MCF 10A (cell line): ENCODE results near the gene ADGRF4. TPM values are rescaled to one million over a fixed set of nuclear protein-coding genes. Genes with fewer than 3 reads are reported as not detected.
A peak's percentile ranks its signal among the peaks of the same experiment; 100 is the strongest.

Experiments
- BruUV-seq: library from RNA; stranded (reverse); fragments of 400-500 nt; replicated peaks from 2 replicates; lab custom pipeline; 2021; lab: Mats Ljungman, UMichigan
- CTCF ChIA-PET: fragments of 300-600 bp; sonication (Branson Sonifier 250); formaldehyde crosslinking; extraction: SDS; loops from one replicate; lab custom pipeline; 2021; ENCODE audit warnings: antibody characterized with exemption, inconsistent platforms; lab: Yijun Ruan, JAX
- POLR2A ChIA-PET: fragments of 300-600, 350-650 bp; sonication (Branson Sonifier 250); formaldehyde crosslinking; extraction: SDS; loops from one replicate; lab custom pipeline; 2020; ENCODE audit warnings: antibody characterized with exemption, inconsistent platforms; lab: Yijun Ruan, JAX
- DNase-seq: peaks from one replicate; pipeline ENCODE4 v3.0.0-alpha.2; 2018; ENCODE audit not compliant: unreplicated experiment
- H3K27ac Mint-ChIP-seq: one replicate; pipeline ENCODE4 v1.8.0; 2022; ENCODE audit warnings: mild to moderate bottlenecking, low read depth, mixed read lengths; ENCODE audit not compliant: unreplicated experiment
- H3K27me3 Mint-ChIP-seq: one replicate; pipeline ENCODE4 v1.8.0; 2022; ENCODE audit warnings: mixed read lengths; ENCODE audit not compliant: insufficient read depth, unreplicated experiment
- H3K36me3 Mint-ChIP-seq: one replicate; pipeline ENCODE4 v1.8.0; 2022; ENCODE audit warnings: mild to moderate bottlenecking, moderate library complexity, mixed read lengths; ENCODE audit not compliant: insufficient read depth, unreplicated experiment
- H3K4me1 Mint-ChIP-seq: one replicate; pipeline ENCODE4 v1.8.0; 2022; ENCODE audit warnings: mixed read lengths; ENCODE audit not compliant: insufficient read depth, unreplicated experiment
- H3K4me3 Mint-ChIP-seq: one replicate; pipeline ENCODE4 v1.8.0; 2022; ENCODE audit warnings: mild to moderate bottlenecking, moderate library complexity, mixed read lengths; ENCODE audit not compliant: unreplicated experiment
- H3K9me3 Mint-ChIP-seq: one replicate; pipeline ENCODE4 v1.8.0; 2022; ENCODE audit warnings: mixed read lengths; ENCODE audit not compliant: unreplicated experiment
- CTCF ChIP-seq: fragments of 200-600 bp; IDR thresholded peaks from one replicate; pipeline ENCODE4 v1.8.0; 2022; ENCODE audit warnings: antibody characterized with exemption, mild to moderate bottlenecking; ENCODE audit not compliant: unreplicated experiment
- intact Hi-C: fragments of 100-400 bp; cut with micrococcal nuclease; formaldehyde crosslinking; loops from 2 replicates; pipeline ENCODE4 v1.14.1; 2022
- total RNA-seq: library from RNA; stranded (reverse); gene quantifications from 2 replicates; pipeline ENCODE4 v1.2.3, GENCODE V29; 2022

The ADGRF4 gene
- total RNA-seq, 1 experiment from 2014 or later, result 1.2 TPM

- BruUV-seq, result no TSS peak
- peak; percentile 33 for DNase-seq
- ChIA-PET POLR2A (interaction anchor here (0.9 to 1.5 kb wide), 4 partner anchors 16 to 46 kb away, joined by 3 to 5 read pairs (median 4); no protein-coding TSS in a partner anchor), CTCF (interaction anchor here (1.2 to 2.5 kb wide), 4 partner anchors 22 to 127 kb away, joined by 3 to 12 read pairs (median 8); partner anchors contain the start of gene ADGRF4)
- Mint-ChIP-seq H3K27ac (no peak overlapping the region), H3K4me3 (no peak overlapping the region), H3K27me3 (no peaks in the 10 kb centered on the region), H3K4me1 (peaks cover 11% of the 10 kb centered on the region), H3K9me3 (no peaks in the 10 kb centered on the region), H3K36me3 (peaks cover 8% of the 10 kb centered on the region)
- intact Hi-C loops, result no loop called here
- TF ChIP-seq CTCF, result no peak
These were observed 44.7 kb upstream of the ADGRF4 start for GRCh38 chr6:47653706-47654105.

- intact Hi-C loops, result no loop called here
- H3K9me3 Mint-ChIP-seq, result no peaks in the 10 kb centered on the region
- BruUV-seq, result no TSS peak
- H3K4me3 Mint-ChIP-seq, result no peak overlapping the region
- POLR2A ChIA-PET, result interaction anchor here (0.9 to 1.5 kb wide), 2 partner anchors 15 to 46 kb away, joined by 4 to 5 read pairs; no protein-coding TSS in a partner anchor
- H3K27ac Mint-ChIP-seq, result no peak overlapping the region
- no peak for TF ChIP-seq CTCF
- H3K36me3 Mint-ChIP-seq, result peaks cover 8% of the 10 kb centered on the region
- DNase-seq, result no peak
- H3K4me1 Mint-ChIP-seq, result peaks cover 11% of the 10 kb centered on the region
- no peaks in the 10 kb centered on the region for H3K27me3 Mint-ChIP-seq
- CTCF ChIA-PET, result interaction anchor here (1.7 kb wide), 1 partner anchor 80 kb away, joined by 8 read pairs; no protein-coding TSS in a partner anchor
These were observed 44.1 kb upstream of the ADGRF4 start for GRCh38 chr6:47654255-47654654.

GRCh38 chr6:47655719-47656595 lies 42.4 kb upstream of the ADGRF4 start:
- BruUV-seq, result no TSS peak
- CTCF ChIA-PET, result interaction anchor here (0.6 to 1.8 kb wide), 10 partner anchors 9 to 124 kb away, joined by 3 to 9 read pairs (median 4); no protein-coding TSS in a partner anchor
- H3K27me3 Mint-ChIP-seq, result no peaks in the 10 kb centered on the region
- H3K4me3 Mint-ChIP-seq, result no peak overlapping the region
- intact Hi-C loops, result no loop called here
- H3K36me3 Mint-ChIP-seq, result peaks cover 8% of the 10 kb centered on the region
- no peaks in the 10 kb centered on the region for H3K9me3 Mint-ChIP-seq
- peaks cover 11% of the 10 kb centered on the region for H3K4me1 Mint-ChIP-seq
- DNase-seq, result peak; percentile 84
- POLR2A ChIA-PET, result interaction anchor here (0.6 to 1.7 kb wide), 5 partner anchors 10 to 198 kb away, joined by 3 to 7 read pairs (median 3); partner anchors contain the start of gene CD2AP
- TF ChIP-seq CTCF, result no peak
- H3K27ac Mint-ChIP-seq, result no peak overlapping the region

- H3K36me3 Mint-ChIP-seq, result no peaks in the 10 kb centered on the region
- no peak overlapping the region for H3K4me3 Mint-ChIP-seq
- CTCF ChIA-PET, result interaction anchor here (1.3 kb wide), 1 partner anchor 15 kb away, joined by 4 read pairs; no protein-coding TSS in a partner anchor
- DNase-seq, result no peak
- intact Hi-C loops, result no loop called here
- H3K9me3 Mint-ChIP-seq, result no peaks in the 10 kb centered on the region
- TF ChIP-seq CTCF, result no peak
- POLR2A ChIA-PET, result interaction anchor here (0.6 to 1.9 kb wide), 4 partner anchors 11 to 100 kb away, joined by 3 to 5 read pairs (median 4); partner anchors contain the start of gene ADGRF4
- H3K27ac Mint-ChIP-seq, result no peak overlapping the region
- H3K27me3 Mint-ChIP-seq, result no peaks in the 10 kb centered on the region
- BruUV-seq, result no TSS peak
- peaks cover 6% of the 10 kb centered on the region for H3K4me1 Mint-ChIP-seq
These were observed 36.4 kb upstream of the ADGRF4 start for GRCh38 chr6:47661960-47662359.
